Epithelial cell of prostate (primary cell): ENCODE data around the gene AGO3.
A peak's percentile ranks its signal among the peaks of the same experiment; 100 is the strongest.

ENCODE experiments used
- DNase-seq: peaks from one replicate; pipeline ENCODE4 v3.0.0-alpha.2; 2011; ENCODE audit warnings: low read depth, low spot score
- H3K27ac ChIP-seq: fragments of 450-650 bp; 2 replicates; pipeline ENCODE4 v1.5.1; 2017; ENCODE audit warnings: mild to moderate bottlenecking

AGO3 gene

DNA sequence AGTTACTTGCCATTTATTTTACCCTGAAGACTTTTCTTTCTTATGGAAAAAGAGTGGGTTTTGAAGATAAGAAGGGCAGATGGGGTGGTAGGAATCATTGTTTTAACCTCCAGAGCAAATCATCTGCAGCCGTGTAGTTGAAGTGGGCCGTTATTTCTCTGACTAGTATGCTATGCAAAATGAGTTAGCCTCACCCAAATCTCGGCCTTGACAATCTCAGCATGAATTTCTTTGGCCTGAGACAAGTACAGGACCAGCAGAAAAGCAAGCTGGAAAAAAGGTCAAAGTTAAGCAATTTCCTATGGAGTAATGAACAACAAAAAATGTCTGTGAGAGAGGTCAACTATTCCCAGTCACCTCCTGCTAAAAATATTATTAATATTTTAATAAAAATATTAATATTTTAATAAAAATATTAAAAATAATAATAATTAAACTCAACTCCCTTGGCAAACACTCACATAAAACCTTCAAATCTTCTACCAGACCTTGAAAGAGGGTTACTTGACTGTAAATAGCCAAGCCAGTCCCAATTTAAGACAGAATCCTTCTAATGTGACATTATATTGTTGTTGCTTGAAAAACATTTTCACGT is 146.2 kb downstream of the AGO3 start:
- no peak overlapping the region for H3K27ac ChIP-seq
- DNase-seq: no peak

DNA sequence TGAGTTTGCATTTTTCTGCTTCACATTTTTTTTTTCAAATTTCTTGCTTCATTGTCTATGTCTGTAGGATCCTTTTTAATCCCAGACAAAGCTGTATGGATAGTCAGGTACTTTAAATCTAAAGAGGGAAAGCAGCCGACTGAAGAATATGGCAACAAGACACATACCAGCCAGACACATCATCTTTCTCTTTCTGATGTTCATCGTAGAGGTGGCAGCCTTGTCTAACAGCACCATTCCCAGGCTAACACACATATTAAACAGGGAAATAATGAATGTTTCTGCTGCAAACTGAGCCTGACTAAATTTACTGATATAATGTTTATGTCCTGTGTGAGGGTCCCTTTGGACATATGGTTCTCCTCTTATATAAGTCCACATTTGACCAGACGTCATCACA is 149.3 kb downstream of the AGO3 start:
- DNase-seq: no peak
- H3K27ac ChIP-seq: no peak overlapping the region

DNA sequence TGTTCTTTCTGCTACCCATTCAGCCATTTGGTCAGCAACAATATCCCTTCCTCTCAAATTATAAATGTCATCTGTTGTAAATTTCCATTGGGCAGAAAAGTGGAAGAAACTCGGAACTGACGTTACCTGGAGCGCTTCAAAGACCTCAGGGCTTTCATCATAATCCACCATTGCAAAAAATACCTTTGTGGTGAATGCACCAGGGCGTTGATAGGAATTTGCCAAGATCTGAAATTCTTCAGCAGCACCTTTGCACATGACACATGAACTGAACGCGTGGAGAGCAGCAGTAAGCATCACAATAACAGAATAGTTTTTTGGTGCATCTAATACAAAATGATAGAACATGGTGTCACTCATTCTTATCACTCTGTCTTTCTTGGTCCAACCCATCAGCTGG is 149.9 kb downstream of the AGO3 start:
- no peak for DNase-seq
- H3K27ac ChIP-seq: no peak overlapping the region

DNA sequence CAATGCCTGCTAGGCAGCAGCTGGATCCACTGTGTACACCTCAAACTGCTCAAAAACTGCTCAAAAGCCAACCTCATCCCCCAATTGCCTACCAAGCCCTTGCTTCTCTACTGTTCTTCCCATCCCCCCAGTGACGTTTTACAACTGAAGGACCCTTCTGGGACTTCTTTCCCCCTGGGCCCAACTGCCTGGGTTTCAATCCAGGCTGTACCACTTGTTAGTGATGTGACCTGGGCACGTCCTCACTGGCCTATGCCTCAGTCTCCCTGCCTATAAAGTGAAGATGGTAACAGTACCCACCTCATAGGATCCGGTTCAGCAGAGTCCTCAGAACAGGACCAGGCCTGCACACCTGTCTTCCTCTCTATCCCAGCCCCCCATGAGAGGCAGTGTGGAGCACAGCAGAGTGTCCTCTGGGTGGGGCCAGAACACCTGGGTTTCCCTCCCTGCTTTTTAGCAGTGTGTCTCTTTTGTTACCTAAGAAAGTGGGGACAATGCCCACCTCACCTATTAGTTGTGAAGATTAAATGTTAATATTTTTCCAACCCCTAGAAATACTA is 151.1 kb downstream of the AGO3 start:
- no peak overlapping the region for H3K27ac ChIP-seq
- no peak for DNase-seq

DNA sequence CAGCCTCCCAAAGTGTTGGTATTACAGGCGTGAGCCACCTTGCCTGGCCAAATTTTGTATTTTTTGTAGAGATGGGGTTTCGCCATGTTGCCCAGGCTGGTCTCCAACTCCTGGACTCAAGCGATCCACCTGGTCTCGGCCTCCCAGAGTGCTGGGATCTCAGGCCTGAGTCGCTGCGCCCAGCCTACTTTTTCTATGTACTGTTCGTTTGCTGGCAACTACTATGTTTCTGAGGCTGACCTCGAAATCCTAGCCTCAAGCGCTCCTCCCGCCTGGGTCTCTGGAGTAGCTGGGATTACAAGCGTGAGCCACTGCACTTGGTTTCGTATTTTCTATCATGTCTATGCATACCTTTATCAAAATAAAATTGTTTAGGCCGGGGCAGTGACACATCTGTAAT is 152.3 kb downstream of the AGO3 start:
- DNase-seq: no peak

DNA sequence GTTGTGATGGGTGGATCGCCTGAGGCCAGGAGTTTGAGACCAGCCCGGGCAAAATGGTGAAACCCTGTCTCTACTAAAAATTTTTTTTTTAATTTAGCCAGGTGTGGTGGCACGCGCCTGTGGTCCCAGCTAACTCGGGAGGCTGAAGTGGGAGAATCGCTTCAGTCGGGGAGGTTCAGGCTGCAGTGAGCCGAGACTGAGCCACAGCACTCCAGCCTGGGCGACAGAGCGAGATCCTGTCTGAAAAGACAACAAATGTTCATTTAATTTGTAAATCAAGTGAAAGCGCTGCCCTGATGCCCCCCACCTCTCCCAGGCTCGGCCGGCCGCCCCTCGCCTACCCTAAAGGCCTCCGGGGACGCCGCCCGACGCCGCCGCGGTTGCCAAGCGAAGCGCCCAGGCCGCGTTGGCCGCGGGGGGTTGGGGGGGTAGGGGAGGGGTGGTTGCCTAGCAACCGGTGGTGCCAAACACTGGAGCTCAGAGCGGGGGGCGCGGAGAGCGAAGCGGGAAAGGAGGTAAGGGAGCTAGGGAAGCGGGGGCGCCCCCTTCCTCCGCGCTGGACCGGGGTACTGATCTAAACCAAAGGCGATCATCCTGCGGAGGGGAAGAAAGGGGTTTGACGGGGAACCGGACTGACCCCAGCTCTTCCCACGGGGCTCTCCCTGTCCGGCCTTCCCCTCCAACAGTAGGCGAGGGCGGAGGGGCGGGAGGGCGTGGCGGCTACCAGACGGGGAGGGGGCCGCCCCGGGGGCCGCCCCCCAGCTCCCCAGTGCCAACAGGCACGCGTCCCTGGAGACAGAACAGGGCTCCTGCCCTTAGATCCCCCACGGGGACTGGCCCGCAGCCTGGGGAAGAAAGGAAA is 153.0 kb downstream of the AGO3 start, which contains the start of gene TEKT2:
Gene TEKT2, plus strand, starts transcription at position 460 of the 862 bp plus-strand sequence. CDS start 828 bp downstream, outside the sequence.
- no peak for DNase-seq
- no peak within 1 kb of the TSS for H3K27ac ChIP-seq

More for the DNA sequence above, 152.3 kb downstream of the AGO3 start:
- no peak overlapping the region for H3K27ac ChIP-seq

DNA sequence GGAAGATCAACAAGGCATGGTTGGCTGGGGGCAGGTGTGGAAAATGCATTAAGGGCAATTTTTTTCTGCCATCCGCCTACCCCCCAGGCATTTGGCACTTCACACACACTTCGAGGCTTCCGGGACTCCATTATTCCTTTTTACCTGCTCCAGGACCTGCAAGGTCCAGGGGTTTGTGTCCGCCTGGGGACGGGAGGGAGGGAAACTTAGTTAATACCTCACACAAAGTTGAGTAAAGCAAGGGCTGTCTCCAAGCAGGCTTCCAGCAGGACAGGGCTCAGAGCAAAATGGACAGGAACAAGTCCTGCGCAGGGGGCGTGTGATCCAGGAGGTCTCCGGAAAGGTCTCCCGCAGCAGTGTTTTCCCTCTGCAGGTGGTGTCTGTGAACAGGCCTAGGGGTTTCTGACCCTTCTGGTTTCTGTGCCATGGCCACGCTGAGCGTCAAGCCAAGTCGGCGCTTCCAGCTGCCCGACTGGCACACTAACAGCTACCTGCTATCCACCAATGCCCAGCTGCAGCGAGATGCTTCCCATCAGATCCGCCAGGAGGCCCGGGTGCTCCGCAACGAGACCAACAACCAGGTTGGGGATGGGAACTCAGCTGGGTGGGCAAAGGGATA is 153.7 kb downstream of the AGO3 start:
- no peak overlapping the region for H3K27ac ChIP-seq
- no peak for DNase-seq

DNA sequence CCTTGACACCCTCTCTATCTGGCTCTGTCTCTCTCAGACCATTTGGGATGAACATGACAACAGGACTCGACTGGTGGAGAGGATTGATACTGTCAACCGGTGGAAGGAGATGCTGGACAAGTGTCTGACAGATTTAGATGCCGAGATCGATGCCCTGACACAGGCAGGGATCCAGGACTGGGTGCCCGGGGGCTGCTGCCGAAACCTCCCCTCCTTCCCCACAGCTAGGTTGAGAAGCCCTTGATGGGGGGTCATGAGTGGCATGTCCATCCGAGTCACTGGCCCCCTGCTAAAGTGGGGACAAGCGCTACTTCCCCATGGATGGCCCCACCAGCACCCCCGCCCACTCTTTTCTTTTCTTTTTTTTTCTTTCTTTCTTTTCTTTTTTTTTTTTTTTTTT is 154.2 kb downstream of the AGO3 start:
- no peak for DNase-seq
- H3K27ac ChIP-seq: no peak overlapping the region

DNA sequence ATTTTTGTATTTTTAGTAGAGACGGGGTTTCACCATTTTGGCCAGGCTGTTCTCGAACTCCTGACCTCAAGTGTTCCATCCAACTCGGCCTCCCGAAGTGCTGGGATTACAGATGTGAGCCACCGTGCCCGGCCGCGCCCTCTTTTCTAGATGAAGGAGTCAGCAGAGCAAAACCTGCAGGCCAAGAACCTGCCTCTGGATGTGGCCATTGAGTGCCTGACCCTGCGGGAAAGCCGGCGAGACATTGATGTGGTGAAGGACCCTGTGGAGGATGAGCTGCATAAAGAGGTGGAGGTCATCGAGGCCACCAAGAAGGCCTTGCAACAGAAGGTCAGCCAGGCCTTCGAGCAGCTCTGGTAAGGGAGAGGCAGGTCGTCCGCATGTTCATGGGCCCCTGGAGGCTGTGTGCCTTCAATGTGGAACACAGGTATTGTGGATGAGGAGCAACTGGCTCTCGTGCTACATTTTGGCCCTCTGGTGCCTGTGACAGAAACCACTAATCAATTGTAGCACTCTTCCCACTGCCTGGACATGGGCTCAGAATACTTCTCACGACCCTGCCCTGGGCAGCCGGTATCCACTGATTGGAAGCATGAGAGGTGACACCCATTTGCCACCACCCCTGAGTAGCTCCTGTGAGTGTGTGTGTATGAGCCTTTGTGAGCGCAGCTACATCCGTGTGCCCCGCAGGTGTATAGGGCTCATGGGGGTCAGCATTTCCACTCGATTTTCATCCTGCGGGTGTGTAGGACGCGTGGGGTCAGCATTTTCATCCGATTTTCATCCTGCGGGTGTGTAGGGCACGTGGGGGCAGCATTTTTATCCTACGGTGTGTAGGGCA is 155.0 kb downstream of the AGO3 start:
- DNase-seq: no peak
- H3K27ac ChIP-seq: no peak overlapping the region

DNA sequence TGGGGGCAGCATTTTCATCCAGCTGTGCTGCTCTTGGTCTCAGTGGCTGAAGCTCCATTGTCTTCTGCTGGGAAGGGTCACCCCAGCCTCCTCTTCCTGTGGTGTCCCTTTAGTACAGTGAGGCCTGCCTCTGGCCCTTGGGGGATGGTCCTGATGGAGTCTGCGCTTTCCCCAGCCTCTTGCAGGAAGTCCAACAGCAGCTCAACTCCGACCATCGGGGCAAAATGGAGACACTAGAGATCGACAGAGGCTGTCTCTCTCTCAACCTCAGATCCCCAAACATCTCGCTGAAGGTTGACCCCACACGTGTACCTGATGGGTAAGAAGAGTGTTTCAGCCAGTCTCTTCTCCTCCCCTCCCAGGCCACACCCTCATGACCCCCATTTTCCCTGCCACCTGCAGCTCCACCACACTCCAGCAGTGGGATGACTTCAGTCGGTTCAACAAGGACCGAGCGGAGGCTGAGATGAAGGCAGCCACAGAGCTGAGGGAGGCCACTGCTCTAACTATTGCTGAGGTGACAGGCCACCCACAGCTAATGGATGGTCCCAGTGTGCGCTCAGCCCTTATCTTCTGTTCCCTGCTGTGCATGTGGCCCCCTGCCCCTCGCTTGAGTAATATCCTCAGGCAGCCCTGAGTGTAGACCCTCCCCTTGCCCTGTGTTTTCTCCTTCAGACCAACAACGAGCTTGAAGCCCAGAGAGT is 155.8 kb downstream of the AGO3 start:
- no peak for DNase-seq
- no peak overlapping the region for H3K27ac ChIP-seq

DNA sequence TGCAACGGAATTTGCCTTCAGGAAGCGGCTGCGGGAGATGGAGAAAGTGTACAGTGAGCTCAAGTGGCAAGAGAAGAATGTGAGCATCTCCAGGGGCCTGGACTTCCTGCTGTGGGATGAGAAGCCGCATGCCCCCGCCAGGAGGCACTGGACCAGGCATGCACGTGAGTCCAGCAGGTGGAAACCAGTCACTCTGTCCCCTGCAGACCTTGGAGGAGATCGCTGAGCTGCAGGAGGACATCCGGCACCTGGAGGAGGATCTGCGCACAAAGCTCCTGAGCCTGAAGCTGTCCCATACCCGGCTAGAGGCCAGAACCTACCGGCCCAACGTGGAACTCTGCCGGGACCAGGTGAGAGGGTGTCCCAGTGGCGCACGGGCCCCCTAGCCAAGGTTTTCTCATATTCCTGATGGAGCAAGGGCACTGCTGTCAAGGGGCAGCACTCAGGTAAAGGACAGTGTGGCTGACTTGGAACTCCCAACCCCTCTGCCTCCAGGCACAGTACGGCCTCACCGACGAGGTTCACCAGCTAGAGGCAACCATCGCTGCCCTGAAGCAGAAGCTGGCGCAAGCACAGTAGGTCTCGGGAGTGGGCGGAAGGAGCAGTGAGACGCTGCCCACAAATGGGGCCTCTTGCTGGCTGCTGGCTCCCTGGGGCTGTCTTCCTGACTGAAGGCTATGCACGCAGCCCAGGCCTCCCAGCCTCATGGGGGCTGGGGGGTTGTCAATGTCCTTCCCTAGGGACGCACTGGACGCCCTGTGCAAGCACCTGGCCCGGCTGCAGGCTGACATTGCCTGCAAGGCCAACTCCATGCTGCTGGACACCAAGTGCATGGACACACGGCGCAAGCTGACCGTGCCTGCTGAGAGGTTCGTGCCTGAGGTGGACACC is 156.6 kb downstream of the AGO3 start:
- no peak overlapping the region for H3K27ac ChIP-seq
- DNase-seq: no peak

DNA sequence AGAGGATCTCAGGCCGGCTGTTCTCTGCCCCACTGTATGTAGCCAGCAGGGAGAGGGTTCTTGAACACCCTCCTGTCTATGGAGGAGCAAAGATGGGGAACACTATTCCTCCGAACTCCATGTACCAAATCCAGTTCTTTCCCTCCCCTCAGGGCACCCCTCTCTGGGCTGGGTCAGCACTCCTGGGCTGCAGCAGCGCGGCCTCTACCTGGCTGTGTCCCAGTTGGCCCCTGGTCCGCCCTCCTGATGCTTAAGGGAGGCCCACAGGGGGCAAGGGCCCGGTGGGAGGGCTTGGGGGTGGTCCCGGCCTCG is 157.3 kb downstream of the AGO3 start:
- no peak overlapping the region for H3K27ac ChIP-seq
- DNase-seq: no peak

DNA sequence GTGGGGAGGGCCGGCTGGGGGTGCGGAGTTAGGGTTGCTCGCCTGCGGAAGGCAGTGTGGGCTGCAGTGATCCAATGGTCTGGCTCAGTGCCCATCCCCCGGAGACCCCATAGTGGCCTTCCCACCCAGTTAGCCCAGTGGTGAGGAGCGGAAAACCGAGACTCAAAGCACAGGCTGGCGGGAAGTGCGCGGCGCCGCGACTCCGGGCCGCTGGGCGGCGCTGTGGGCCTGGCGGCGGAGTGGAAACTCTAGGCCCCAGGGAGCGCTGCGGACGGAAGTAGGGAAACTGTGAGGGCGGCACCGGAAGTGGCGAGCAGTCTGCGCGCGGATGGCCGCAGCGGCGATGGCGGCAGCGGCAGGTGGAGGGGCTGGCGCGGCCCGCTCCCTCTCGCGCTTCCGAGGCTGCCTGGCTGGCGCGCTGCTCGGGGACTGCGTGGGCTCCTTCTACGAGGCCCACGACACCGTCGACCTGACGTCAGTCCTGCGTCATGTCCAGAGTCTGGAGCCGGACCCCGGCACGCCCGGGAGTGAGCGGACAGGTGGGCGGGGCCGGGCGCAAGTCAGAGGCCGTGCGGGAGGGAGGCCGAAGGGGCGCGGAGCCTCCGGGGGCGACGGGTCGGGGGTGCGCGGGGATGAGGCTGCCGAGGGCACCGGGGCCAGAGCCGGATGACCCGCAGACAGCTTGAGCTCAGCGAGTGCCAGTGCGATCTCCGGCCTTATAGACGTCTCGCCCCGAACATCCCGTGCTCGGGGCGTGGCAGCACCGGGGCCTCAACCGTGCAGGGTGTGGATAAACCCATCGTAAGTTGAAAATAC is 157.9 kb downstream of the AGO3 start, which contains the start of gene ADPRS:
Gene ADPRS, plus strand, starts transcription at position 316 of the 816 bp plus-strand sequence. Its CDS starts 13 bp downstream, at position 329.
- H3K27ac ChIP-seq: peak within 1 kb of the TSS; percentile 75

DNA sequence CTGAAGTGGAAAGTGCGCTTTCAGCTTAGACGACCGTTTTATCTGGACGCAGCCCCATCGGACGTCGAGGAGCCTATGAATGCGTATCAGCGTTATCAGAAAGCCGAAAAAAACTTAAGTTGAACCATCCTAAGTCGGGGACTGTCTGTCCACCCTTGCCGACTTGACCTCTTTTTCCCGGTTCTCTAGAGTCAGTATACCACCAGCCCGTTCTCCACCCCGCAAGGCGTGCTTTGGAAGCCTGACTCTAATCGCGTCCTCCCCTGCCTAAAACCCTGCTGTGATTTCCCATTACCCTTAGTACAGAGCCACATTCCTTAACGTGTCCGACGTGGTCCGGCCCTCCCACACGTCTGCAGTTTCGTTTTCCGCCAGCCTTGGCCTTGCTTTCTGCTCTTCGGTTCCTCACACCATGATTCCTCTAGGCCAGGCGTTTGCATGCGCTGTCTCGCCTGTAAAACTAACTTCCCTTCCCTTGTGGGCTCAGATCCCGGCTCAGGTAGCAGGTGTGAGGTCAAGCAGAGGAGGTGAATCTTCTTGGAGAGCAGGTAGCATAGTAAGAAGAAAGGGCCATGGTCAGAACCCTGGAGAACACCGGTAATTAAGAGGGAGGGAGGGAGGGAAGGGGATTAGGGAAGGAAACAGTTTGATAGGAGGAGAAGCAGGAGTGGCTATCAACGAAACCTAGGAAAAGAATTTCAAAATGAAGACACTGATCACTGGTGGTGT is 158.7 kb downstream of the AGO3 start:
- DNase-seq: no peak

More for the DNA sequence above, 157.9 kb downstream of the AGO3 start, which contains the start of gene ADPRS:
- DNase-seq: peak; percentile 63

DNA sequence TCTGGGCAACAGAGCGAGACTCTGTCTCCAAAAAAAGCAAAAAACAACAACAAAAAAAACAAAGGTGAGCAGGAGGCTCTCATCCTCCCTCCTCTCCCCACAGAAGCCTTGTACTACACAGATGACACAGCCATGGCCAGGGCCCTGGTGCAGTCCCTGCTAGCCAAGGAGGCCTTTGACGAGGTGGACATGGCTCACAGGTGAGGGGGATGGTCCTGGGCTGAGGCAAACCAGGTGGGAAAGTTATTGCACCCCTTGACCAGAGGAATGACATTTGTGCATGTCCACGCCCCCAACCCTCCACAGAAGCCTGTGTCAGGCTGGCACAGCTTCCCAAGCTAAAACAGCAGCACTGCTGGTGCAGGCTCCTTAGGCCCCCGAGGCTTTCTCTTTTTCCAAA is 160.2 kb downstream of the AGO3 start:
- DNase-seq: no peak
- H3K27ac ChIP-seq: no peak overlapping the region

More for the DNA sequence above, 158.7 kb downstream of the AGO3 start:
- peak overlapping the region; percentile 75 for H3K27ac ChIP-seq

DNA sequence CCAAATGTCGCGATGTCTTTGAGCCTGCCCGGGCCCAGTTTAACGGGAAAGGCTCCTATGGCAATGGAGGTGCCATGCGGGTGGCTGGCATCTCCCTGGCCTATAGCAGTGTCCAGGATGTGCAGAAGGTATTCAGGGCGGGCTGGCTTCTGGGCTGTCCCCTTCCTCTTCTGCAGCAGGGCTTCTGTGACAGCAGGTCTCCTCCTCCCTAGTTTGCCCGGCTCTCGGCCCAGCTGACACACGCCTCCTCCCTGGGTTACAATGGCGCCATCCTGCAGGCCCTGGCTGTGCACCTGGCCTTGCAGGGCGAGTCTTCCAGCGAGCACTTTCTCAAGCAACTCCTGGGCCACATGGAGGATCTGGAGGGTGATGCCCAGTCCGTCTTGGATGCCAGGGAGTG is 160.8 kb downstream of the AGO3 start:
- H3K27ac ChIP-seq: no peak overlapping the region
- no peak for DNase-seq
